Fibroblast of skin of left biceps (primary cell): ENCODE measurements around the gene MGST3.
"Not testable (repeated sequence)": the region's sequence is repeated elsewhere in the genome, so short reads cannot be mapped to it uniquely, and the experiment has no call there.

Experiments
- DNase-seq, 2 experiments: peaks; one replicate each; pipeline ENCODE4 v3.0.0-alpha.2; 2013; ENCODE audit warnings: low read depth in 2 of 2

MGST3 gene

GRCh38 chr1:165629151-165629550 lies 1.9 kb upstream of the MGST3 start:
- no peak for DNase-seq

- no peak for DNase-seq
Observed at GRCh38 chr1:165629848-165630628, 996 bp upstream of the MGST3 start.

- peak; percentile 37 to 44 for DNase-seq
Observed at GRCh38 chr1:165631342-165632151, 513 bp downstream of the MGST3 start.

GRCh38 chr1:165632152-165632469 lies 1.1 kb downstream of the MGST3 start:
- no peak for DNase-seq

- no peak for DNase-seq
Observed at GRCh38 chr1:165632491-165632890, 1.5 kb downstream of the MGST3 start.

GRCh38 chr1:165633614-165634013 lies 2.6 kb downstream of the MGST3 start:
- DNase-seq: no peak

GRCh38 chr1:165634154-165634921 lies 3.3 kb downstream of the MGST3 start:
- DNase-seq: no peak

- DNase-seq: no peak
Observed at GRCh38 chr1:165635329-165635728, 4.3 kb downstream of the MGST3 start.

GRCh38 chr1:165635823-165636222 lies 4.8 kb downstream of the MGST3 start:
- no peak for DNase-seq

GRCh38 chr1:165637427-165637826 lies 6.4 kb downstream of the MGST3 start:
- DNase-seq: peak; percentile 43 to 50

GRCh38 chr1:165638211-165638610 lies 7.2 kb downstream of the MGST3 start:
- not testable (repeated sequence) for DNase-seq

- DNase-seq: no peak
Observed at GRCh38 chr1:165639821-165640623, 9.0 kb downstream of the MGST3 start.

- no peak for DNase-seq
Observed at GRCh38 chr1:165641231-165641987, 10.4 kb downstream of the MGST3 start.

- DNase-seq: no peak
Observed at GRCh38 chr1:165644064-165644735, 13.2 kb downstream of the MGST3 start.

GRCh38 chr1:165645654-165646366 lies 14.8 kb downstream of the MGST3 start:
- DNase-seq: no peak

GRCh38 chr1:165647517-165647916 lies 16.5 kb downstream of the MGST3 start:
- no peak for DNase-seq

- DNase-seq: no peak
Observed at GRCh38 chr1:165647970-165648369, 16.9 kb downstream of the MGST3 start.

- no peak for DNase-seq
Observed at GRCh38 chr1:165648919-165649572, 18.0 kb downstream of the MGST3 start.

GRCh38 chr1:165650981-165651625 lies 20.1 kb downstream of the MGST3 start:
- no peak for DNase-seq
